B cell (primary cell): ENCODE results near the gene C2orf74.

Source experiments
- CTCF ChIP-seq: fragments of 200-600 bp; IDR thresholded peaks from one replicate; pipeline ENCODE4 v1.8.0; 2022; ENCODE audit warnings: antibody characterized with exemption, mild to moderate bottlenecking
- EZH2 ChIP-seq: IDR thresholded peaks from 2 replicates; pipeline ENCODE4 v1.6.1; 2012; ENCODE audit warnings: borderline replicate concordance, low read depth, mild to moderate bottlenecking, moderate library complexity, low read length; ENCODE audit not compliant: insufficient read depth, poor library complexity, severe bottlenecking

DNA sequence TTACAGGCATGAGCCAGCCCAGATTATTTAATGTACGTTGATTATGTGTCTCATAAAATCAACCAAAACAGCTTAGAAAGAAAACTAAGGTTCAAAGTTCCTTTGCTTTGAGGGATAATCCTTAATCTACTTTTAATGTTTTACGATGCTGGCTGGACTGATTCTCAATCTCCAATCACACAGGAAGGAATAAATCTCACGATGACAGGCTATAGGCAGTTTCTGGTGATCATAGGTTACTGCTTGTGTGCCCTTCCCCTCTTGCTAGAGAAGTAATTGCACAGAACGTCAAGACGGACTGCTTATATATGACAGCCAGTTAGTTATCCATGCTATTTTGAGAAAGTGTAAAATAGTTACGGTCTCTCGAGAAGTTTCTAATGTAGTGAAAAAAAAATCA, 43.1 kb downstream of the C2orf74 start:
- TF ChIP-seq CTCF (no peak), EZH2 (no peak)
